Neural cell (in vitro differentiated cells): Measurements from ENCODE around the gene WDR59. TPM values are rescaled to one million over a fixed set of nuclear protein-coding genes. Genes with fewer than 3 reads are reported as not detected.

ENCODE experiments used
- H2AFZ ChIP-seq: fragments of 200-600, 300-800 bp; sonication (generic), shearing (Covaris generic); 2 replicates; pipeline ENCODE4 v1.6.0; 2014; ENCODE audit warnings: low read depth, mild to moderate bottlenecking, antibody characterized with exemption, low read length, moderate library complexity
- H3F3A ChIP-seq: fragments of 200-600 bp; shearing (Covaris generic); 2 replicates; pipeline ENCODE4 v1.6.1; 2016; ENCODE audit warnings: mild to moderate bottlenecking, moderate library complexity, mixed read lengths, antibody characterized with exemption, low read length; ENCODE audit not compliant: insufficient read depth, poor library complexity, severe bottlenecking
- H3K27ac ChIP-seq: fragments of 200-600, 300-800 bp; sonication (generic), shearing (Covaris generic); 2 replicates; pipeline ENCODE4 v1.5.1; 2014; ENCODE audit warnings: mild to moderate bottlenecking, low read length, moderate library complexity
- H3K27me3 ChIP-seq: fragments of 300-800, 200-600 bp; sonication (generic), shearing (Covaris generic); 2 replicates; pipeline ENCODE4 v1.6.0; 2014; ENCODE audit warnings: mild to moderate bottlenecking, low read depth, low read length, moderate library complexity; ENCODE audit not compliant: insufficient read depth
- H3K36me3 ChIP-seq: fragments of 300-800, 200-600 bp; sonication (generic), shearing (Covaris generic); 2 replicates; pipeline ENCODE4 v1.5.1; 2014; ENCODE audit warnings: mild to moderate bottlenecking, antibody characterized with exemption, low read length, moderate library complexity; ENCODE audit not compliant: insufficient read depth
- H3K4me2 ChIP-seq: fragments of 300-800, 200-600 bp; sonication (generic), shearing (Covaris generic); 2 replicates; pipeline ENCODE4 v1.6.0; 2014; ENCODE audit warnings: mild to moderate bottlenecking, low read length
- H3K4me3 ChIP-seq: fragments of 300-800, 200-600 bp; sonication (generic), shearing (Covaris generic); 2 replicates; pipeline ENCODE4 v1.5.1; 2014; ENCODE audit warnings: mild to moderate bottlenecking, low read length, moderate library complexity
- H3K79me2 ChIP-seq: fragments of 200-600 bp; shearing (Covaris generic); replicated peaks from 2 replicates; pipeline ENCODE4 v1.6.0; 2014; ENCODE audit warnings: mild to moderate bottlenecking, low read length, moderate library complexity; ENCODE audit not compliant: insufficient read depth
- H3K9ac ChIP-seq: fragments of 300-800, 200-600 bp; sonication (generic), shearing (Covaris generic); 2 replicates; pipeline ENCODE4 v1.6.1; 2016; ENCODE audit warnings: mild to moderate bottlenecking, low read length, mixed read lengths
- H3K9me2 ChIP-seq: fragments of 200-600 bp; shearing (Covaris generic); 2 replicates; pipeline ENCODE4 v1.6.1; 2016; ENCODE audit warnings: mild to moderate bottlenecking, low read length, mixed read lengths; ENCODE audit not compliant: insufficient read depth
- H3K9me3 ChIP-seq: fragments of 200-600, 300-800 bp; sonication (generic), shearing (Covaris generic); 2 replicates; pipeline ENCODE4 v1.6.1; 2016; ENCODE audit warnings: mild to moderate bottlenecking, mixed run types, low read length, moderate library complexity, mixed read lengths
- H4K20me1 ChIP-seq: fragments of 200-600 bp; shearing (Covaris generic); 2 replicates; pipeline ENCODE4 v1.6.1; 2016; ENCODE audit warnings: mild to moderate bottlenecking, mixed run types; ENCODE audit not compliant: insufficient read depth
- CTCF ChIP-seq: fragments of 450-650 bp; IDR thresholded peaks from 2 replicates; pipeline ENCODE4 v1.5.1; 2014; ENCODE audit warnings: antibody characterized with exemption, mild to moderate bottlenecking, moderate library complexity; ENCODE audit not compliant: poor library complexity, severe bottlenecking
- EP300 ChIP-seq: fragments of 450-650 bp; conservative IDR thresholded peaks from 2 replicates; pipeline ENCODE4 v1.6.1; 2014; ENCODE audit warnings: antibody characterized with exemption, mild to moderate bottlenecking, moderate library complexity; ENCODE audit not compliant: poor library complexity, severe bottlenecking
- EZH2 ChIP-seq: fragments of 200-600, 300-800 bp; shearing (Covaris generic), sonication (generic); IDR thresholded peaks from 2 replicates; pipeline ENCODE4 v1.6.1; 2014; ENCODE audit warnings: antibody characterized with exemption, low read length, borderline replicate concordance, mild to moderate bottlenecking; ENCODE audit not compliant: insufficient read depth, poor library complexity, severe bottlenecking
- MXI1 ChIP-seq: fragments of 450-650 bp; conservative IDR thresholded peaks from 2 replicates; pipeline ENCODE4 v1.6.1; 2014; ENCODE audit warnings: antibody characterized with exemption, mild to moderate bottlenecking; ENCODE audit not compliant: poor library complexity, severe bottlenecking
- RAD21 ChIP-seq: fragments of 450-650 bp; conservative IDR thresholded peaks from 2 replicates; pipeline ENCODE4 v1.6.1; 2014; ENCODE audit warnings: antibody characterized with exemption, mild to moderate bottlenecking, moderate library complexity
- SMC3 ChIP-seq: fragments of 450-650 bp; conservative IDR thresholded peaks from 2 replicates; pipeline ENCODE4 v1.6.1; 2014; ENCODE audit warnings: antibody characterized with exemption, mild to moderate bottlenecking, moderate library complexity; ENCODE audit not compliant: poor library complexity
- TAF1 ChIP-seq: IDR thresholded peaks from 2 replicates; pipeline ENCODE4 v1.6.1; 2012; ENCODE audit warnings: low read depth
- polyA plus RNA-seq: library from polyadenylated mRNA; depleted of rRNA; stranded (reverse); fragments of >200 nt; gene quantifications from 2 replicates; pipeline ENCODE4 v1.2.3, GENCODE V29; 2014
- TF ChIP-seq, protein P1 (sequence below): IDR thresholded peaks from 2 replicates; pipeline ENCODE4 v1.6.1; 2012; ENCODE audit warnings: borderline replicate concordance

WDR59 gene
- polyA plus RNA-seq, 1 donor from 2014 or later = 20.3 TPM

DNA sequence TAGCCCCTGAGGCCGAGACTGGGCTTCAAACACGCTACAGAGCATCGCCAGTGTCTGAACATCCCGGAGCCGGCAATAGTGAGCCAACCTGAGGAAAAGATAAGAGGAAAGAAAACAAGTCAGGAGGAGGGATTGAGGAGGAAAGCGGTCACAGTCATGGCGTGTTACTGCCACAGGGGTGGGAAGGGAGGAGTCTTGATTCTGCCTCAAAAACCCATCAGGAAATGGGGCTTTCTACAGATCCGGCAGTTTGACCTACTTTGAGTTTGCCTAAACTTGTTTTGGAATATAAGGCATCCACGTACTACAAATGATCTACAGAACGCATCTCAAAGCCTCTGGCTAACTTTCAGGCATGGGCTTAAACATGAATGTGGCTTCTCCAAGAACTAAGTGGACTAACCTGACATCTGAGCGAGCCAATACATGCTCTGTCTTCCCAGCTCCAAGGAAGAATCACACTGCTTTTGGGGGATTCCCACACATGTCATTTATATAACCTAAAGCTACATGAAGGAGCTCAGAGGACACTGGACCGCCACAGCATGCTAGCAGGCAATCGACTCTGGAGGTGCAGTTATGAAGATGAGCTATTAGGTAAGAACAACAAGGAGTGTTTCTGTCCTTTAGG lies 96.6 kb downstream of the WDR59 start:
- Histone ChIP-seq H3K9ac (no peak overlapping the region), H3K4me3 (no peak overlapping the region), H4K20me1 (no peaks in the 10 kb centered on the region), H3K27ac (no peak overlapping the region), H3K4me2 (no peak overlapping the region), H2AFZ (no peak overlapping the region), H3K36me3 (no peaks in the 10 kb centered on the region), H3K9me3 (no peaks in the 10 kb centered on the region), H3K27me3 (no peaks in the 10 kb centered on the region), H3K9me2 (no peaks in the 10 kb centered on the region), H3F3A (no peaks in the 10 kb centered on the region), H3K79me2 (no peaks in the 10 kb centered on the region)
- TF ChIP-seq EP300 = no peak
- TF ChIP-seq RAD21 = no peak
- no peak for TF ChIP-seq TAF1
- TF ChIP-seq SMC3 = no peak

GRCh38 chr16:74887084-74887483 lies 97.8 kb downstream of the WDR59 start:
- no peaks in the 10 kb centered on the region for H3F3A ChIP-seq
- H4K20me1 ChIP-seq = no peaks in the 10 kb centered on the region
- no peak overlapping the region for H3K27ac ChIP-seq
- no peak overlapping the region for H3K9ac ChIP-seq
- H2AFZ ChIP-seq = no peak overlapping the region
- H3K9me3 ChIP-seq = no peaks in the 10 kb centered on the region
- H3K36me3 ChIP-seq = no peaks in the 10 kb centered on the region
- no peak for TF ChIP-seq CTCF
- TF ChIP-seq, protein P1, sequence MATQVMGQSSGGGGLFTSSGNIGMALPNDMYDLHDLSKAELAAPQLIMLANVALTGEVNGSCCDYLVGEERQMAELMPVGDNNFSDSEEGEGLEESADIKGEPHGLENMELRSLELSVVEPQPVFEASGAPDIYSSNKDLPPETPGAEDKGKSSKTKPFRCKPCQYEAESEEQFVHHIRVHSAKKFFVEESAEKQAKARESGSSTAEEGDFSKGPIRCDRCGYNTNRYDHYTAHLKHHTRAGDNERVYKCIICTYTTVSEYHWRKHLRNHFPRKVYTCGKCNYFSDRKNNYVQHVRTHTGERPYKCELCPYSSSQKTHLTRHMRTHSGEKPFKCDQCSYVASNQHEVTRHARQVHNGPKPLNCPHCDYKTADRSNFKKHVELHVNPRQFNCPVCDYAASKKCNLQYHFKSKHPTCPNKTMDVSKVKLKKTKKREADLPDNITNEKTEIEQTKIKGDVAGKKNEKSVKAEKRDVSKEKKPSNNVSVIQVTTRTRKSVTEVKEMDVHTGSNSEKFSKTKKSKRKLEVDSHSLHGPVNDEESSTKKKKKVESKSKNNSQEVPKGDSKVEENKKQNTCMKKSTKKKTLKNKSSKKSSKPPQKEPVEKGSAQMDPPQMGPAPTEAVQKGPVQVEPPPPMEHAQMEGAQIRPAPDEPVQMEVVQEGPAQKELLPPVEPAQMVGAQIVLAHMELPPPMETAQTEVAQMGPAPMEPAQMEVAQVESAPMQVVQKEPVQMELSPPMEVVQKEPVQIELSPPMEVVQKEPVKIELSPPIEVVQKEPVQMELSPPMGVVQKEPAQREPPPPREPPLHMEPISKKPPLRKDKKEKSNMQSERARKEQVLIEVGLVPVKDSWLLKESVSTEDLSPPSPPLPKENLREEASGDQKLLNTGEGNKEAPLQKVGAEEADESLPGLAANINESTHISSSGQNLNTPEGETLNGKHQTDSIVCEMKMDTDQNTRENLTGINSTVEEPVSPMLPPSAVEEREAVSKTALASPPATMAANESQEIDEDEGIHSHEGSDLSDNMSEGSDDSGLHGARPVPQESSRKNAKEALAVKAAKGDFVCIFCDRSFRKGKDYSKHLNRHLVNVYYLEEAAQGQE = no peak
- TF ChIP-seq RAD21 = no peak
- TF ChIP-seq SMC3 = no peak
- TF ChIP-seq EZH2 = no peak
- TF ChIP-seq MXI1 = no peak
- H3K27me3 ChIP-seq = no peaks in the 10 kb centered on the region
- H3K9me2 ChIP-seq = no peaks in the 10 kb centered on the region
- H3K79me2 ChIP-seq = no peaks in the 10 kb centered on the region
- H3K4me2 ChIP-seq = no peak overlapping the region
- no peak overlapping the region for H3K4me3 ChIP-seq
